ENCODE data around the gene SMURF1.

Gene SMURF1

GRCh38 chr7:98985406-98985805 is 158.5 kb downstream of the SMURF1 start:
- DNase-seq (ENCODE audit: low read depth): no peak

- DNase-seq (ENCODE audit: low read depth): no peak
Observed at GRCh38 chr7:98984126-98984525, 159.8 kb downstream of the SMURF1 start.

- no peak for DNase-seq (ENCODE audit: low read depth)
Observed at GRCh38 chr7:98982686-98983085, 161.2 kb downstream of the SMURF1 start.

DNA sequence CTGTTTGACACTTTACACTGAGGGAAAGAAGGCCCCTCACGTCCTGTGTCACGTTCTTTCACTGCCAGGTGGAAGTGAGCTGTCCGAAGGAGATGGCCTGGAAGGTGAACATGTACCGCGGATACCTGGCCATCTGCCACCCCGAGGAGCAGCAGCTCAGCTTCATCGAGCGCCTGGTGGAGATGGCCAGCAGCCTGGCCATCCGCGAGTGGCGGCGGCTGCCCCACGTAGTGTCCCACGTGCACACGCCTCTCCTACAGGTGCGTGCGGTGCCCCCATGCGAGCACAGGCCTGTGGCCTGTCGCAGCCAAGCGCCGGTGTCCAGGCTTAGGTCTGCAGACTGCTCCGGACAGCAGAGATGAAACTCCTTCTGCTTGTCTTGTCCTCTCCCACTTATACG is 162.2 kb downstream of the SMURF1 start:
- DNase-seq (ENCODE audit: low read depth): no peak

DNA sequence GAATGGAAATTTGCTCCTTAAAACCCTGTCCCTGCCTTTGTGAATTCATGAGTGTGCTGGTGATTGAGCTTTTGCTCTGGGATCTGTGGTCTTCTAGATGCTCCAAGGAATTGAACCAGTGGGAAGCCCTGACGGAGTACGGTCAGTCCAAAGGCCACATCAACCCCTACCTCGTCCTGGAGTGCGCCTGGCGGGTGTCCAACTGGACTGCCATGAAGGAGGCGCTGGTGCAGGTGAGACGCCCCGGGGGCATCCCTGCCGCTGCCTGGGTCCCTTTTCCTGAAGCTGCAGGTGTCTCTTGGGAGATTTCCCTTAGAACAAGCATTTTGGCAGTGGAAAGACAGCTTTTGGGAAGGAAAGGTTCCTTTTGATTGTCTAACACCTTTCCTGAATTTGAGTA is 165.2 kb downstream of the SMURF1 start:
- DNase-seq (ENCODE audit: low read depth): no peak
